ENCODE results near the gene HTT. TPM values are rescaled to one million over a fixed set of nuclear protein-coding genes. Genes with fewer than 3 reads are reported as not detected.
"Not testable (repeated sequence)": the region's sequence is repeated elsewhere in the genome, so short reads cannot be mapped to it uniquely, and the experiment has no call there.

Gene HTT
- total RNA-seq, 1 experiment from 2014 or later: 10.4 TPM

- DNase-seq (ENCODE audit: low read depth): no peak
Observed at GRCh38 chr4:3082925-3083515, 8.5 kb downstream of the HTT start.

- DNase-seq (ENCODE audit: low read depth): no peak
Observed at GRCh38 chr4:3083732-3084131, 9.3 kb downstream of the HTT start.

GRCh38 chr4:3085948-3086670 lies 11.6 kb downstream of the HTT start:
- no peak for DNase-seq (ENCODE audit: low read depth)

GRCh38 chr4:3087115-3087797 lies 12.8 kb downstream of the HTT start:
- DNase-seq (ENCODE audit: low read depth): no peak

DNA sequence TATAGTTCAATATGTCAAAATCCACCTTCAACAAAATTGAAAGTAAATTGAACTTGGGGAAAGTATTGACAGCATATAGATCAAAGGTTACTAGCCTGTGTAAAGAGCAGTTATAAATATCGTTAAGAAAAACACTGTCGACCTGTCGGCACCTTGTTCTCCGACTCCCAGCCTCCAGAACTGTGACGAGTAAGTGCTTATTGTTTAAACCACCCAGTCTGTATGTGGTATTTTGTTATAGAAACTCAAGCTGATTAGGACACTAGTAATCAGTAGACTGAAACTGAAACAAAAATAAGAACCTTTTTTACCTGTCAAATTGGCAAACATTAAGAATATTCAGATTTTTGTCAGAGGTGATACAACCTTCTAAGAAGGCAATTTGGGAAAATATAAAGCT lies 17.0 kb downstream of the HTT start:
- DNase-seq (ENCODE audit: low read depth): no peak

GRCh38 chr4:3094701-3095100 lies 20.2 kb downstream of the HTT start:
- DNase-seq (ENCODE audit: low read depth): not testable (repeated sequence)

GRCh38 chr4:3096202-3096601 lies 21.7 kb downstream of the HTT start:
- DNase-seq (ENCODE audit: low read depth): no peak

- no peak for DNase-seq (ENCODE audit: low read depth)
Observed at GRCh38 chr4:3098346-3098745, 23.9 kb downstream of the HTT start.

- DNase-seq (ENCODE audit: low read depth): peak; percentile 96
Observed at GRCh38 chr4:3106339-3107186, 32.1 kb downstream of the HTT start.

DNA sequence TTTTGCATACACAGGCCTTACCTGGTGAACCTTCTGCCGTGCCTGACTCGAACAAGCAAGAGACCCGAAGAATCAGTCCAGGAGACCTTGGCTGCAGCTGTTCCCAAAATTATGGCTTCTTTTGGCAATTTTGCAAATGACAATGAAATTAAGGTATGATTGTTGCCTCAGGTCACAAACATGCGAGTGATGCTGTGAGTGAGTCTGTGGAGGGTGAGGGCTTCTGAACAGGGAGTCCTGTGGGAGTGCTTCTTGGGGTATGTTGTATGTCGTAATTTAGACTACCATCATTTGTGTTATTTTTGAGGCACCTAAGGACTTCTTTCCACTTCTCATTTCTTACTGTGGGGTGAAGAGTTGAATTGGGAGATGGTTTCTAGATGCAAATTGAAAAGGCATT lies 32.8 kb downstream of the HTT start:
- DNase-seq (ENCODE audit: low read depth): no peak

- no peak for DNase-seq (ENCODE audit: low read depth)
Observed at GRCh38 chr4:3107691-3108121, 33.2 kb downstream of the HTT start.

DNA sequence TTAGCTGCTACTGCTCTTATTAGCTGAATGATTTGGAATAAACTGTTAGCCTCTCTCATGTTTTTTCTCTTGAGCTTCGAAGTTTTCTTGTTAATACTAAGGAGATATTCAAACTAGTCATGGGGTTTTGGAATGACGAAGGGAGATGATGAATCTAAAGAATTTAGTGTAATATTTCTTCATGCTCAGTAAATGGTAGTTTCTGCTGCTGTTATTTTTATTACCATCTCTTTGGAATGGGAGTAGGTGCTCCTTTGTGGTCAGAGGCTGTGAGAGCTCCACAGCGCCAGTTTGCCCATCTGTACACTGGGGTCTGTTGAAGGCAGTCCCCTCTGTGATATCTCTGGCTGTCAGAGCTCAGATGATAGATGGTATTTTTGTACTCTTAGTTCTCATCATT lies 33.7 kb downstream of the HTT start:
- DNase-seq (ENCODE audit: low read depth): no peak

GRCh38 chr4:3111461-3111860 lies 37.0 kb downstream of the HTT start:
- peak; percentile 43 for DNase-seq (ENCODE audit: low read depth)

GRCh38 chr4:3112201-3112600 lies 37.7 kb downstream of the HTT start:
- DNase-seq (ENCODE audit: low read depth): no peak

GRCh38 chr4:3112609-3113469 lies 38.4 kb downstream of the HTT start:
- no peak for DNase-seq (ENCODE audit: low read depth)

- DNase-seq (ENCODE audit: low read depth): no peak
Observed at GRCh38 chr4:3114377-3114776, 39.9 kb downstream of the HTT start.

GRCh38 chr4:3115637-3116270 lies 41.3 kb downstream of the HTT start:
- DNase-seq (ENCODE audit: low read depth): no peak

DNA sequence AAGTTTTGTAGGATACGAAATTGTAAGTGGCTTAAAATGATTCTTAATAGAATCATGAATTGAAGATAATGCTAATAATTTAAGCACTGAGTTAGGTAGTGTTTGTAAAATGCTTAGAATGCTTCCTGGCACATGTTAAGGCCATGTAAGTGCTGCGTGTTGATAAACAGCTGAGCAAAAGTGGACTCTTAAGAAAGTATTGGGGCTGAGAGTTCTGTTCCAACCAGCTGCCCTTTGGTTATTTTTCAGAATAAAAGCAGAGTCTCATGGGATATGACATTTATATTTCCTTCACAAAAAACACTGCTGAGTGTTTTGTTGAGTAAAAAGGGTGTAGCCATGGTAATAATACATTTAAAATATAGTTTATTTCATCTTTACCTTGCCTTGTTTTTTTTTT lies 42.5 kb downstream of the HTT start:
- DNase-seq (ENCODE audit: low read depth): no peak

GRCh38 chr4:3118312-3118711 lies 43.8 kb downstream of the HTT start:
- DNase-seq (ENCODE audit: low read depth): no peak

DNA sequence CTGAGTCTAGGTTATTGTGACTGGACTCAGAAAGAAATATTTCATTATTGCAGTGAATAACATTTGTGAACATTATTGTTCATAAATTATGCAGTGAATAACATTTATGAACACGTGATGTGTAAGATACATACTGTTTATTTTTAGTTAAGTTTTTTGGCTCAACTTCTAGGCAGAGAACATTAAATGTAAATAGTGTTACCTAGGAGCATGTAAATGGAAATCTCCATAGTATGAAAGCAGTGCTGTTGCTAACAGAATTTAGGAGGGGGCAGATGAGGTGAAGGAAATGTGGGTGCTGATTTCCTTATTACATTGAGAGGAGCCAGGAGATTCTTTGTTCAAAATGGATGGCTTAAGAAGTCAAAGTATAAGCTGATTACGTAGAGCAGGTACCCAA lies 45.0 kb downstream of the HTT start:
- DNase-seq (ENCODE audit: low read depth): no peak

DNA sequence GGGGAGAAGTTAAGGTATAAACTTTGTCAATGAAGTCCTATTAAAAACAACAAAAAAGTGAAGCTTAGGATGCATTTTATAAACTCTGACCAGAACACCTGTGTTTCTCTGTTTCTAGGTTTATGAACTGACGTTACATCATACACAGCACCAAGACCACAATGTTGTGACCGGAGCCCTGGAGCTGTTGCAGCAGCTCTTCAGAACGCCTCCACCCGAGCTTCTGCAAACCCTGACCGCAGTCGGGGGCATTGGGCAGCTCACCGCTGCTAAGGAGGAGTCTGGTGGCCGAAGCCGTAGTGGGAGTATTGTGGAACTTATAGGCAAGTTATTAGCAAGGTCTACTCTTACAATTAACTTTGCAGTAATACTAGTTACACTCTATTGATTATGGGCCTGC lies 46.6 kb downstream of the HTT start:
- DNase-seq (ENCODE audit: low read depth): no peak

All from Daoy (cell line).